Measurements from ENCODE around the gene CCDC117.
A peak's percentile ranks its signal among the peaks of the same experiment; 100 is the strongest.

The CCDC117 gene

DNA sequence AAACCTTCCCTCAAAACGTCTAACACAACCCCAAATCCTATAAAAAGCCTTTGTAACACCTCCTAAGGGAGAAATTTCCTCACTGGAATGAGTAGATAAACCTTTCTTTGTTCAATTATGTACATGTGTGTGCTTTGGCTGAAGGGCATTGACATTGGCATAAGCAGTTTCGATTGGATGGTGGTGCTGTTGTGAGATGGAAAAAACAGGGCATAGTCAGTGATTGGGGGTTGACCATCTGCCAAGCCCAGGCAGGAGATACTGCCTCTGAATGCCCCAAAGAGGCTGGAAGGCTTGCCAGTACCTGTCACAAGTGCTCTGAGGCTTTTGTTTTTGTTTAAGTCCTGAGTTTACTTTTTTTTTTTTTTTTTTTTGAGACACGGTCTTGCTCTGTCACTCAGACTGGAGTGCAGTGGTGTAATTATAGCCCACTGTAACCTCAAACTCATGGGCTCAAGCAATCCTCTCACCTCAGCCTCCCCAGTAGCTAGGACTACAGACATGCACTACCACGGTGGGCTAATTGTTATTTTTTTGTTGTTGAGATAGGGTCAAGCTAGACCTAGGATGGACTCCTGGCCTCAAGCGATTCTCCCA lies 1.2 kb upstream of the CCDC117 start:
- no peak for DNase-seq

DNA sequence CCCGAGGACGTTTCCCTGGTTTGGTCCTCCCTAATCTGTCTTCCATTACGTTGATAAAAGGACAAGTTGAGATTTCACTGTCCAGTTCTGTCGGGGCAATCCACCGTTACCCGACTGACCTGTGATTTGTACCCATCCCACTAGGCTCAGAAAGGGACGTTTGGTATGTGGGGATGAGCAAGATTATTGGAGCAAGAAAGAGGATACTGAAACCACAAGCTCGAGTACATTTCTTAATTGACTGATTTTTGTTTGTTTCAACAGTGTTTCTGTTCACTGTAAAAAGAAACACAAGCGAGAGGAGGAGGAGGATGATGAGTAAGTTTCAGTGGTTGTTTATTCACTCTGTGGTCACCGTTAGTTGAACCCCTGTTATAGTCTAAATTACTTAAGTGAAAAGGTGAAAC lies 969 bp downstream of the CCDC117 start:
- no peak for DNase-seq

DNA sequence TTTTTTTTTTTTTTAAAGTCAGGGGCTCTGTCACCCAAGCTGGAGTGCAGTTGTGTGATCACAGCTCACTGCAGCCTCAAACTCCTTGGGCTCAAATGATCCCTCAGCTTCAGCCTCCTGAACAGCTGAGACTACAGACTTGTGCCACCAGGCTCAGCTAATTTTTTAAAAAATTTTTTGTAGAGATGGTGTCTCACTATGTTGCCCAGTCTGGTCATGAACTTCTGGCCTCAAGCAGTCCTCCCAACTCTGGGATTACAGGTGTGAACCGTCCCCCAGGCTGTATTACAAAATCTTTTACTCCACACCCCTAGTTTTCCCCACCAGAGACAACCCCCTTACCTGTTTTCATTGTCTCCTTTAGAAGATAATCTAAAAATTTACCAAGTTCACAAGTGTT lies 1.9 kb downstream of the CCDC117 start:
- no peak for DNase-seq

DNA sequence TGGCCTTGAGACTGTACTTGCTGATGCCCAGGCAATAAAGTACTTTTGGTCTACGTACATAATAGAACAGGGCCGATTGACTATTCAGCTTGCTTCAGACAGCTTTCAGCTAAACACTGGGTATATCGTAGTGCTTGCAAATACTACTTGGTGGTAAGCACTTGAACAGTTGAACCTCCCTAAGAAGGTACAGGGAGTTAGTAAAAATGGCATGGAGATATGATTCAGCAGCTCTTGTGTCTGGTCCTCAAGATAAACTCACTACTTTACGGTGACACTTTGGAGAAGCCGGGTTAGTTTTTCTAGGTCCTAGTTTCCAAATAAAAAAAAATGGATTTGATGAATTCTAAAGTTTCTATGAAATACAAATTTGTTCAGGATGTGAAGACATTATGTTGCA lies 7.3 kb downstream of the CCDC117 start:
- DNase-seq, result no peak

DNA sequence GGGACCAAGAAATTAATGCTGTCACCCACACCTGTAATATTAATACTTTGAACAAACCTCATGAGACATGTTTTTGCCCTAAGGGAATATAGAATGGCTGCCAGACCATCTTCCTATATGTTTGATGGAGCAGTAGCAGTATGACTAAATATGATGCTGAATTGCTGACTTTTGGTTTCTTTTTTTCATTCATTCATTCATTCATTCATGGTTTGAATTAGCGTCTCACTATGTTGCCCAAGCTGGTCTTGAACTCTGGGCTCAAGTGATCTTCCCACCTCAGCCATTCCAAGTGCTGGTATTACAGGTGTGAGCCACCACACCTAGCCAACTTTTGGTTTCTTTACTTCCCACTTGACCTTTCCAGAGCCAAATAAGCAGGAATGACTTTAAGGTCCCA lies 7.8 kb downstream of the CCDC117 start:
- DNase-seq, result no peak

DNA sequence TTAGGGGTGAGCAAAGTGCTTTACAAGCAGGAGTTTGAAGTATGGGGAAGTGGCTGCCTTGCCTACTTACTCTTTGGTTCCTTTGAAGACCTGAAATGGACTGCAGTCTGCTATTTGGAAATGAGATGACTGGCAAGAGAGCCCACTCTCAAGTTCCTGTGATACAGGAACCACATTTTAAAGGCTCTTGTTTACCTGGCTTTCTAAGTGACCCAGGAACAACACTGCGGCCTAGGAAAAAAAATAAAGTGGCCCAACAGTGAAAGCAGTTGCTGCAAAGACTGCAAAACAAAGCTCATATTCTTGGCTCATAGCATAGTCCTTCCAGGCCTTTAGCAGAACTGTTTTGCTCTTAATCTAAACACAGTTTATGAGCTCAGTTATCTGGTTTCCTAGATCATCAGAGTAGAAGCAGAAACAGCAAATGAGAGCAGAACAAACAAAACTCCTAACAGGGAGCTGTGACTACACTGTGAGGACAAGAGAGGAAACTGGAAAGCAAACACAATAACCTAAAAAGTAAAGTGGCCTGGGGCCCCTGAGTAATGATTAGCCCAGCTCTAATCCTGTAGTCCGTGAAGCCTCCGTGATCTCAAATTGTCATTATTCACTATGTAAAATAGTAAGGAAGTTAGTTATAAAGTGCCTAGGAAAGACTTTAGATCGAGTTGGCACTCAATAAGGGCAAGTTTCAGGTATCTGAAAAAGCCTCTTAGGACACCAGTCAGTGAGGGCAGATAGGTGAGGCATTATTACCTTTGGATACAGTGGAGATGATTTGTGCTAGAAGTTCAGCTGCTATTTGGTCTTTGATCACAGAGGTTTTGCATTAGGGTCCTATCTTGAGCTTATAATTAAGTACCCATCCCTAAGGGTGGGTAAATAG lies 11.5 kb downstream of the CCDC117 start:
- DNase-seq, result no peak

DNA sequence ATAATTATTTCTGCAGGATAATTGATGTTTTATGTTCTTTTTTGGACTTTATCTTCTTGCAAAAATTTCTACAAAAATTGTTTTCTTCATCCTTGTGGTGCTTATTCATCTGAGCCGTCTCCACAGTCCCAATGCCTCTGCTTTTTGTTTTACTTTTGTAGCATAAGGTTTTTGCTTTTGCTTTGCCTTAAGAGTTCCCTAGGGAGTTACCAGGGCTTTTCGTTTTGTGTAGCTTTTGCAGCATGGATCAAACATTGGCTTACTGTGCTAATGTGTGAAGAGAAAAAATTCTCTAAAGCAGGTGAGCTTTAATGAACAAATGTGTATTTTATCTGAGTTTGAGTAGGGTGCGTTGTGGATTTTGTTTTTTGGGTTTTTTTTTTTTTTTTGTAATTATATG lies 16.1 kb downstream of the CCDC117 start:
- no peak for DNase-seq

DNA sequence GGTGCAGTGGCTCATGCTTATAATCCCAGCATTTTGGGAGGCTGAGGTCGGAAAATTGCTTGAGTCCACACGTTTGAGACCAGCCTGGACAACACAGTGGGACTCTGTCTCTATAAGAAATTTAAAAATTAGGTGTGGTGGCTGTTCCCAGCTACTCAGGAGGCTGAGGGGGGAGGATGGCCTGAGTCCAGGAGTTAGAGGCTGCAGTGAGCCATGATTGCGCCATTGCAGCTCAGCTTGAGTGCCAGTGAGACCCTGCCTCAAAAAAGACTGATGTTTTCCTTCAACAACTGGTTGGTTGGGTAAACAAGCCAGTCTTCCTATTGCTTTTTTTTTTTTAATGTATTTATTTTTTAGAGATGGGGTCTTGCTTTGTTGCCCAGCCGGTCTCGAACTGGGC lies 18.6 kb downstream of the CCDC117 start:
- no peak for DNase-seq

DNA sequence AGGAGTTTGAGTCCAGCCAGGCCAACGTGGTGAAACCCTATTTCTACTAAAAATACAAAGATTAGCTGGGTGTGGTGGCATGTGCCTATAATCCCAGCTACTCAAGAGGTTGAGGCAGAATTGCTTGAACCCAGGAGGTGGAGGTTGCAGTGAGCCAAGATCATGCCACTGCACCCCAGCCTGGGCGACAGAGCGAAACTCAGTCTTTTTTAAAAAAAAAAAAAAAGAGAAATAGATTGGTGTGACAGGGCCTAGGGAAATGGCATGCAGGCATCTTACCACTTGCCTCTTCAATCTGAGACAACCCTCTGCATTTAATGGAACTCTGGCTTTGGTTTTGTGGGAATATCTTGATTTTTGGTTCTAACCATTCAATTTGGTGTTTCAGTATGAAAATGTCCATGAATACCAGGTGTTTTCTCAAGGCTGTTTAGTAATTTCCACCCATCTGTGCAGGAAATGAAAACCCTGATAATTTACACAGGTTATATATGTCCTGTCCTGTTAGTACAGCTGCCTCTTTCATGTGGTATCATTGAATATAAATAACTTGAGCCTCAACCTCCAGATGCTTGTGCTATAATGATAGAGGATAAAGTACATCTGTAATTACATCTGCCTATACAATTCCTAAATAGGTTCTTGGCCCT lies 19.5 kb downstream of the CCDC117 start:
- DNase-seq, result no peak

DNA sequence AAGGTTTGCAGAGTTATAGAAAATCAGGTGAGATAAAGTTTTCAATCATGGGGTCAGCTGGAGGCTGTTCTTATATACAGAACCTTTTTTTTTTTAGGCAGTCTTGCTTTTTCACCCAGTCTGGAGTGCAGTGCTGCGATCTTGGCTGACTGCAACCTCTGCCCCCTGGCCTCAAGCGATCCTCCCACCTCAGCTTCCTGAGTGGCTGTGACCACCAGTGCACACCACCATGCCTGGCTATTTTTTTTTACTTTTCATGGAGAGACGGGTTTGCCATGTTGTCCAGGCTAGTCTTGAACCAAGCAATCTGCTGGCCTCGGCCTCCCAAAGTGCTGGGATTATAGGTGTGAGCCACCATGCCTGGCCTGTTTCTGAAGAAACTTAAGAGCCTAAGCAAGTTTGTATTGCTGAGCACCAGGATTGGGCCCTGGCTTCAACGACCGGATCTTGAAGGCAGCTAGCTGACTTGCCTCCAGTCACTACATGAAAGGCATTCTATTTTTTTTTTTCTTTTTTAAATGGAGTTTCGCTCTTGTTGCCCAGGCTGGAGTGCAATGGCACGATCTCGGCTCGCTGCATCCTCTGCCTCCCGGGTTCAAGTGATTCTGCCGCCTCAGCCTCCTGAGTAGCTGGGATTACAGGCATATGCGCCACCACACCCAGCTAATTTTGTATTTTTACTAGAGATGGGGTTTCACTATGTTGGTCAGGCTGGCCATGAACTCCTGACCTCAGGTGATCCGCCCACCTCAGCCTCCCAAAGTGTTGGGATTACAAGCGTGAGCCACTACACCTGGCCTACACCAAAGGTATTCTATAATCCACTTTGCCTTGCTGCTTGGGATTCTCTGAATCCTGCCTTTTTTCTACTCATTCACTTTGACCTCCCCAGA lies 20.2 kb downstream of the CCDC117 start:
- DNase-seq, result no peak

DNA sequence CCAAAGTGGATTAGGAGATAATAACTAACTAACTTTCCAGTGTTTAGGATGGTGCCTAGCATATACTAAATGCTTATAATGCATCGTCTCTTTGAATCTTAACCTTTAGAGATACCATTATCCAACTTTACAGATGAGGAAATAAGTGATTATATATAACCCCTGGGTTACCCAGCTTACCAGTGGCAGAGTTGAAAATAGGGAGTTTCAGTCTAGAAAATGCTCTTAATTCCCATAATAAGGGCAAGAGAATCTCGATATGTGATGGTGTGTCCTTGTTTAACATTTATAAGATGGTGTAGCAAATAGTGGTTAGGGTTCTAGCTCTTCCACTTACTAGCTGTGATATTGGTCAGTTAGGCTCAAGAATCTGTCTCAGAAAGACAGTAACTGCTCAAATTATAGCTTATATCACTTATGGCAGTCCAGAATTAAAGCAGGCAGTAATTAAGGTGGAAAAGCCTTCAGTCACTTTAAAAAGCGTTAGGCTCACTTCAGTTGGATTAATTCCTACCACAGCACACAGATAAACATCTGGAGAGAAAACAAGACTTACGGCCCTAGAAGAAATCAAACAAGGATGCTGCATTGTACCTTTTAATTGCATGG lies 21.6 kb downstream of the CCDC117 start:
- no peak for DNase-seq

DNA sequence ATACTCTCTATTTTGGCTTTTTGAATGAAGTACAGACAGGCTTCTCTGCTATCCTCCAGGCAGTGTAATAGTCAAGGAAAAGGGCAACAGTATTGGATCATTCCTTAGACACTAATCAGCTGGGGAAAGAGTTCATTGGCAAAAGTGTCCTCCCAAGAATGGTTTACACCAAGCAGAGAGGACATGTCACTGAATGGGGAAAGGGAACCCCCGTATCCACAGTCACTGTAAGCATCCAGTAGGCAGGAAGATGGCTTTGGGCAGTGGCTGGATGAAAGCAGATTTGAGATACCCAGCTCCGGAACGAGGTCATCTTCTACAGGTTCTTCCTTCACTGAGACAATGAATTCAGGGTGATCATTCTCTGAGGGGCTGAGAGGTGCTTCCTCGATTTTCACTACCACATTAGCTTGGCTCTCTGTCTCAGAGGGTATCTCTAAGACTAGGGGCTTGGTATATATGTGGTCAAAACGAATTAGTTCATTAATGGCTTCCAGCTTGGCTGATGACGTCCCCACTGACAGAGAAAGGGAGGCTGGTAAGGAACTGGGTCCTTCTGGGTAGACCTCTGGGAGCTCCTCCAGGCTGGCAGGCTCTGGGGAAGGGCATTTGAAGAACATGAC lies 22.7 kb downstream of the CCDC117 start:
- DNase-seq, result no peak

DNA sequence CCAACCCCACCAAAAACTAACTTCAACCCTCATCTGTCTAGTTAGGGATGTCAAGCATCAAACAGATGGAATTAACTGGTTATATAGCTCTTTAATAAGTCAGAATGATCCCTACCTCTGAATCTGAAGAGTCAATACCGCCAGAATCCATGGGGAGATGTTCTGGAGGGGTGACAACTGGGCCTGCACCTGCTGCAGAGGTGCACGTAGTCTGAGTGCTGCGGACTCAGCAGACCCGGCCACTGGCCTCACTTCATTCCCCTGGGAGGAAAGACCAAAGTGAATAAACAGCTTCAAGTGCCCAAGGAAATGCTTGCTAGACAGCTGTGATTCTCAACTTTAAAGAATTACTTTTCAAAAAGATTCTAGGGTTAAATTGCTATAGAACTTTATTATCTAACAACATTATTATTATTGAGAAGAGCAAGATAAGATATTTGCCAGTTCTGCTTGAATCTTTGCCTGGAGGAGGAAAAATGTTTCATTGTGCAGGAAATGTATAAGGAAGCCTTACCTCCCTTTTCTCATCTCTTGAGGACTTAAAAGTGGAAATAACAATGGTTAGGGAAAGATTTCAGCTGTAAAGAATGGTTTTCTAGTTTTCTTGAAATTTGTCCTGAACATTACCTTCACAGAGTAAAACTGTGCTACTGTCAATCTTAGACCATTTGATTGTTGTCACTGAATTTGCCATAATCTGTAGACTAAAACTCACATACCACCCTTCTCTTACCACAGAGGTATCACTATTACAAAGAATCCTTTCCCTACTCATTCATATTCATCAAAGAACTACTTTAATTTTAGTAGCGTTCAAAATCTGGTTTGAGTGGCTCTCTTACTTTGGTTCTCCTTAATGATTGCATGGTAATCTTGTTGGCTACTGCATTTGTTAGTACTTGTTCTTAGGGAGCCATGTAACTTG lies 23.7 kb downstream of the CCDC117 start:
- no peak for DNase-seq

DNA sequence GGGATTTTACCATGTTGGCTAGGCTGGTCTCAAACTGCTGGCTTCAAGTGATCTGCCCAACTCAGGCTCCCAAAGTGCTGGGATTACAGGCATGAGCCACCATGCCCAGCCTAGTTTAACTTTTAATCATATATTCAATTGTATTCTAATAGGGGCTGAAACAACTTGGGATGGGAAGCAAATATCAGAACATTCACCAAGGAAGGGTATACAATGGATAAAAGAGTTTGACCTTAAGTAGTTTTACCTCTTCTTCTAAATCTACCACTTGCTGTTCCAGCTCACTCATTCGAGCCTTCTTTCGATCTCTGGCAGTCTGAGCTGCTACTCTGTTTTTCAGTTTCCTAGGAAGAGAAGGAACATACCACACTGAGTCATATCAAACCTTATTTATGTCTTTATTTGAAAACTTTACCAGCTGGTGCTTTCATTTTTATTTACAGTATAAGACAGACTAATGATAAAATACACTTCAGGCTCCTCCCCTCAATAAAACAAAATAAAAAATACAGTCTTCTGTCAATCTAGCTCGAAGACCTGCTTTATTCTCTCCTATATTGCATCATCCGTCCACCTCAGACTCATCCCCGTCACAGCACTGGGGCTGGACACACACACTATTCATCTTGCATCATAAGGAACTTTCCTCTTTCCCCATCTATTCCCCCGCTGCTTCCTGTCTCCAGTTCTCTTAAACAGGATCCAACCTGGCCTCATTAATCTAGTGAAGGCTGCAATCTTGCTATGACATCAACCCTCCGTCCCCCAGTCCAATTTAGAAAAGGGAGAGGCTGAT lies 26.5 kb downstream of the CCDC117 start:
- peak; percentile 34 for DNase-seq

DNA sequence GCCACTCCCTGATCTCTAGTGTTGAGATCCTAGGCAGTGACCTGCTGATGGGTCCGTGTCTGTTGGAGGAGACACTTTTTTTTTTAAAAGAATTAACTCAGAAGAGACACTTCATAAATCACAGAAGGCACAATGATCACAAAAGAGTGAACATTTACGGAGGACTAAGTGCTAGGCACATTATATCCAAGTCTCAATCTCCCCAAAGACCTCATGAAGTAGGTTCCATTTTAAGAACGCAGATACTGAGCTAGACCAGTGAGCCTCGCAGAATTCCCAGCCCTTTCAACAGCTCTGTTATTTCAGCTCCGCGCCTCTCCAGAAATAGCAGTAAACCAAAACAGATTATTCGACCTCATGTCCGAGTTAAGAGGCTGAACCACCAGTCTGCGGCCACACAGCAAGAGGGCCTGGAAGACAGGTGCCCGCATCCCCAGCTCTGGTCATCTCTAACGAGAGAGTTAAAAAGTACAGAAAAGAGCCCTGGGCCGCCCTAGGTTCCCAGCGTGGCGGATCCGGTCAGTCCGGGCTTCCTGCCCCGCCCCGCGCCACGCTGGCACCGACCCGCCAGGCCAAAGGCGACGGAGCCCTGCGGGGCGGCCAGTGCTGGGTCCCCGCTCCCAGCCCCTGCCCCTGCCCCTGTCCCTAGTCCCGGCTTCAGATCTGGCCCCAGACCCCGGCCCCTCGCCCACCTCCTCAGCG lies 27.3 kb downstream of the CCDC117 start:
- DNase-seq, result peak; percentile 28

DNA sequence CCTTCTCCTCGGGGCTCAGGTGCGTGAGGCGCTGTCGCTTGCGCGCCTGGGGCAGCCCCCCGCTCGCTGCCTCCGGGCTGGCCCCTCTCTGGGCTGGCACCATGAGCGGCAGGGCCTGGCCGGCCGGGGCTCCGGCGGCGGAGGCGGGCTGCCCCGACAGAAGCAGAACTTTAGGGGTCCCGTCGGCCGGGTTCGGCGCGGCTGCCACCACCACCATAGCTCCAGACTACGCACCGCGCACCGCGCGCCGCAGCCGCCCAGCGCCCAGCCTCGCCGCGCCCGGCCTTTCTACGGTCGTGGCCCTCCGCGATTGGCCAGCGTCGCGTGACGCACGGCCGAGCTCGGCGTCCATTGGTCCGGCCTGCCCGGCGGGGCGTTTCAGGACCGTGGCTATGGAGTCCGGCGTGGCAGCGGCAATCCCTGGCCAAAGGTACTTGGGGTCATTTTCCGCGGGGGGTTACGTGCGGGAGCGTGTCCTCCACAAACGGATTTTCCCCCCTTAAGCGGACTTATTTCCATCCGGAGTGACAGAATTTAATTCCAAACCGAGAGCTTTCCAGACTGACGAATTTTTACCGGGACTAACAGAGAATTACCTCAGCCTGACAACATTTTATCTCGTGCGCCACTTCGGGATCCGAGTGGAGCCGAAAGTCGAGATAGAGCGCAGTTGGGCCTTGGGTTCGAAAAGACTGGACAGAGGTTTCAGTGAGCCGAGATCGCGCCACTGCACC lies 28.0 kb downstream of the CCDC117 start, which contains the start of gene XBP1:
Gene XBP1, minus strand, starts transcription at position 262 of the 734 bp plus-strand sequence.
- DNase-seq, result peak; percentile 80

DNA sequence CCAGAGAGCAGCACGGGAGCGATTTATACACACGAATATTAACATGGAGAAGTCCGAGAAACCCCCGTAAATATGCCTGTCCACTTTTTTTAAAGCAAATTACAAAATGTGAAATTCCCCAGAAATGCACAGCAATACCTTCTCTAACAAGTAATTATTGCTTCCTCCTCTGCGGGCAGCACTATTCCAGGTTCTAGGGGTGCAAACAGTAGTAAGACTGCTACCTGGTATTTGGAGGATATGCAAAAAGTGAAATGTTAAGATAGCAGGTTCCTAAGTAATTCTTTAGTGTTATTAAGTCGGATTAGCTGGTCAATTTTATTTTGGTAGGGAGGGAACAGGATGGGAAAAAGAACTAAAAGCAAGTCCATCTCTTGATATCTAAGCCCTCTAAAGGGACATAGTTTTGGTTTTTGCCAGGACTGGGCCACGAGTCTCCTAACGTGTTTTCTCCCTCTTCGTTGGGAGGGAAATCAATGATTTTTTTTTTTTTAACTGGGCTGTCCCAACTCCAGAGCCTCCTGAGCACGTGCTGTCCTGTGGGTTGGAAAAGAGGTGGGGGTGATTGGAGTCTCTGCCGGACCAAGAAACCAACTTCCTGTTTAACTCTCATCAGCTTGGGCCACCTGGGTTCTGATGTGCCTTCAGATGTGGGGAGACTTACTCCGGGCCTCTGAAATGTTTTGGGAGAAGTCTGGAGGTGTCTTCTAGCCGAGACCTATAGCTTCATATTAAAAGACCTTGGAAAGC lies 29.5 kb downstream of the CCDC117 start:
- no peak for DNase-seq

DNA sequence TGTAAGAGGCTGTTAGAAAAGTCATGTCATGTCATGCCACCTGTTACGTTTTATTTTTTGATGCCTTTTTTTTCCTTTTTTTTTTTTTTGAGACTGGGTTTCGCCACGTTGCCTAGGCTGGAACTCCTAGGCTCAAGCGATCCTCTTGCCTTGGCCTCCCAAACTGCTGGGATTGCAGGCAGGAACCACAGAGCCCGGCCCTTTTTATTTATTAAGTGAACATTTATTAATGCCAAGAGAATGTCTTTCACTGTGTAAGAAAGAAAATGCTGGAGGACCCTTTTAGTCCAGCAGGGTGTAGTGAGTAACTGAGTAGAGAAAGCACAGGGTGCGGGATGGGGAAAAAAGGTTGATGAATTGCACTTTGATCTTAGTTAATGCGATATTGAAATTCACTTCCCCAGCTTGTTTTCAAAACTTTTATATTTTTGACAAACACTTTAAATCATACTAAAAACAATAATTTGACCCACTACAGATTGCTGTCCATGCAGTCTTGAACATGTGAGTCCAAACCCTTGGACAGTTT lies 30.2 kb downstream of the CCDC117 start:
- DNase-seq, result peak; percentile 47
